ENCODE results near the gene EGLN3.

DNA sequence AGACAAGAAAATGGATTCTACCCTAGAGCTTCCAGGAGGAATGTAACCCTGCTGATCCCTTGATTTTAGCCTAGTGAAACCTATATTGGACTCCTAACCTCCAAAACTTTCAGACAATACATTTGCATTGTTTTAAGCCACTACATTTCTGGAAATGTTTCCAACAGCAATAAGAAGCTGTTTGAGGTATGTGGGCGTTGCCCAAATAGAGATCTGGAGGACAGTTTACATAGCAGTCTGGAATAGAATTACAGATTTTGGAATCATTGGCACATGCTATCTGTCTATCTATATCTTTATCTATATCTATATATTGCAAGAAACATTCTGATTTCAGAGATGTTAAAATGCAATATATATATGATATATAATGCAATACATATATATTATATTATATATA lies 42.4 kb upstream of the EGLN3 start:
- TF ChIP-seq, protein P1, sequence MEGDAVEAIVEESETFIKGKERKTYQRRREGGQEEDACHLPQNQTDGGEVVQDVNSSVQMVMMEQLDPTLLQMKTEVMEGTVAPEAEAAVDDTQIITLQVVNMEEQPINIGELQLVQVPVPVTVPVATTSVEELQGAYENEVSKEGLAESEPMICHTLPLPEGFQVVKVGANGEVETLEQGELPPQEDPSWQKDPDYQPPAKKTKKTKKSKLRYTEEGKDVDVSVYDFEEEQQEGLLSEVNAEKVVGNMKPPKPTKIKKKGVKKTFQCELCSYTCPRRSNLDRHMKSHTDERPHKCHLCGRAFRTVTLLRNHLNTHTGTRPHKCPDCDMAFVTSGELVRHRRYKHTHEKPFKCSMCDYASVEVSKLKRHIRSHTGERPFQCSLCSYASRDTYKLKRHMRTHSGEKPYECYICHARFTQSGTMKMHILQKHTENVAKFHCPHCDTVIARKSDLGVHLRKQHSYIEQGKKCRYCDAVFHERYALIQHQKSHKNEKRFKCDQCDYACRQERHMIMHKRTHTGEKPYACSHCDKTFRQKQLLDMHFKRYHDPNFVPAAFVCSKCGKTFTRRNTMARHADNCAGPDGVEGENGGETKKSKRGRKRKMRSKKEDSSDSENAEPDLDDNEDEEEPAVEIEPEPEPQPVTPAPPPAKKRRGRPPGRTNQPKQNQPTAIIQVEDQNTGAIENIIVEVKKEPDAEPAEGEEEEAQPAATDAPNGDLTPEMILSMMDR (CRISPR knock-in tag; IDR thresholded peaks at IDR 0.05), result no peak
- TF ChIP-seq, protein P2, sequence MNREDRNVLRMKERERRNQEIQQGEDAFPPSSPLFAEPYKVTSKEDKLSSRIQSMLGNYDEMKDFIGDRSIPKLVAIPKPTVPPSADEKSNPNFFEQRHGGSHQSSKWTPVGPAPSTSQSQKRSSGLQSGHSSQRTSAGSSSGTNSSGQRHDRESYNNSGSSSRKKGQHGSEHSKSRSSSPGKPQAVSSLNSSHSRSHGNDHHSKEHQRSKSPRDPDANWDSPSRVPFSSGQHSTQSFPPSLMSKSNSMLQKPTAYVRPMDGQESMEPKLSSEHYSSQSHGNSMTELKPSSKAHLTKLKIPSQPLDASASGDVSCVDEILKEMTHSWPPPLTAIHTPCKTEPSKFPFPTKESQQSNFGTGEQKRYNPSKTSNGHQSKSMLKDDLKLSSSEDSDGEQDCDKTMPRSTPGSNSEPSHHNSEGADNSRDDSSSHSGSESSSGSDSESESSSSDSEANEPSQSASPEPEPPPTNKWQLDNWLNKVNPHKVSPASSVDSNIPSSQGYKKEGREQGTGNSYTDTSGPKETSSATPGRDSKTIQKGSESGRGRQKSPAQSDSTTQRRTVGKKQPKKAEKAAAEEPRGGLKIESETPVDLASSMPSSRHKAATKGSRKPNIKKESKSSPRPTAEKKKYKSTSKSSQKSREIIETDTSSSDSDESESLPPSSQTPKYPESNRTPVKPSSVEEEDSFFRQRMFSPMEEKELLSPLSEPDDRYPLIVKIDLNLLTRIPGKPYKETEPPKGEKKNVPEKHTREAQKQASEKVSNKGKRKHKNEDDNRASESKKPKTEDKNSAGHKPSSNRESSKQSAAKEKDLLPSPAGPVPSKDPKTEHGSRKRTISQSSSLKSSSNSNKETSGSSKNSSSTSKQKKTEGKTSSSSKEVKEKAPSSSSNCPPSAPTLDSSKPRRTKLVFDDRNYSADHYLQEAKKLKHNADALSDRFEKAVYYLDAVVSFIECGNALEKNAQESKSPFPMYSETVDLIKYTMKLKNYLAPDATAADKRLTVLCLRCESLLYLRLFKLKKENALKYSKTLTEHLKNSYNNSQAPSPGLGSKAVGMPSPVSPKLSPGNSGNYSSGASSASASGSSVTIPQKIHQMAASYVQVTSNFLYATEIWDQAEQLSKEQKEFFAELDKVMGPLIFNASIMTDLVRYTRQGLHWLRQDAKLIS (CRISPR knock-in tag; IDR thresholded peaks at IDR 0.05), result no peak
- TF ChIP-seq DNMT1 (CRISPR knock-in tag; IDR thresholded peaks at IDR 0.05) (no peak), RXRB (CRISPR knock-in tag; IDR thresholded peaks at IDR 0.05; ENCODE audit: borderline replicate concordance) (no peak), HNF4A (CRISPR knock-in tag; IDR thresholded peaks at IDR 0.05) (no peak), SP1 (IDR thresholded peaks at IDR 0.05) (no peak), SP1 (CRISPR knock-in tag; IDR thresholded peaks at IDR 0.05) (no peak), FOSL1 (CRISPR knock-in tag; IDR thresholded peaks at IDR 0.05; ENCODE audit: borderline replicate concordance) (no peak), EP300 (IDR thresholded peaks at IDR 0.05; ENCODE audit: low read depth in 2 of 2, low read length in 2 of 2) (no peak), EP300 (CRISPR knock-in tag; IDR thresholded peaks at IDR 0.05; ENCODE audit: borderline replicate concordance) (no peak), RARG (CRISPR knock-in tag; IDR thresholded peaks at IDR 0.05; ENCODE audit: low read depth) (no peak), KLF16 (CRISPR knock-in tag; IDR thresholded peaks at IDR 0.05) (no peak), JUN (CRISPR knock-in tag; IDR thresholded peaks at IDR 0.05) (no peak)
- TF ChIP-seq, protein P3, sequence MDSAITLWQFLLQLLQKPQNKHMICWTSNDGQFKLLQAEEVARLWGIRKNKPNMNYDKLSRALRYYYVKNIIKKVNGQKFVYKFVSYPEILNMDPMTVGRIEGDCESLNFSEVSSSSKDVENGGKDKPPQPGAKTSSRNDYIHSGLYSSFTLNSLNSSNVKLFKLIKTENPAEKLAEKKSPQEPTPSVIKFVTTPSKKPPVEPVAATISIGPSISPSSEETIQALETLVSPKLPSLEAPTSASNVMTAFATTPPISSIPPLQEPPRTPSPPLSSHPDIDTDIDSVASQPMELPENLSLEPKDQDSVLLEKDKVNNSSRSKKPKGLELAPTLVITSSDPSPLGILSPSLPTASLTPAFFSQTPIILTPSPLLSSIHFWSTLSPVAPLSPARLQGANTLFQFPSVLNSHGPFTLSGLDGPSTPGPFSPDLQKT (CRISPR knock-in tag; IDR thresholded peaks at IDR 0.05; ENCODE audit: borderline replicate concordance), result no peak
- TF ChIP-seq, protein P4, sequence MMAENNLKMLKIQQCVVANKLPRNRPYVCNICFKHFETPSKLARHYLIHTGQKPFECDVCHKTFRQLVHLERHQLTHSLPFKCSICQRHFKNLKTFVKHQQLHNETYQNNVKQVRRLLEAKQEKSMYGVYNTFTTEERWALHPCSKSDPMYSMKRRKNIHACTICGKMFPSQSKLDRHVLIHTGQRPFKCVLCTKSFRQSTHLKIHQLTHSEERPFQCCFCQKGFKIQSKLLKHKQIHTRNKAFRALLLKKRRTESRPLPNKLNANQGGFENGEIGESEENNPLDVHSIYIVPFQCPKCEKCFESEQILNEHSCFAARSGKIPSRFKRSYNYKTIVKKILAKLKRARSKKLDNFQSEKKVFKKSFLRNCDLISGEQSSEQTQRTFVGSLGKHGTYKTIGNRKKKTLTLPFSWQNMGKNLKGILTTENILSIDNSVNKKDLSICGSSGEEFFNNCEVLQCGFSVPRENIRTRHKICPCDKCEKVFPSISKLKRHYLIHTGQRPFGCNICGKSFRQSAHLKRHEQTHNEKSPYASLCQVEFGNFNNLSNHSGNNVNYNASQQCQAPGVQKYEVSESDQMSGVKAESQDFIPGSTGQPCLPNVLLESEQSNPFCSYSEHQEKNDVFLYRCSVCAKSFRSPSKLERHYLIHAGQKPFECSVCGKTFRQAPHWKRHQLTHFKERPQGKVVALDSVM (CRISPR knock-in tag; IDR thresholded peaks at IDR 0.05), result no peak
- TF ChIP-seq, protein P5, sequence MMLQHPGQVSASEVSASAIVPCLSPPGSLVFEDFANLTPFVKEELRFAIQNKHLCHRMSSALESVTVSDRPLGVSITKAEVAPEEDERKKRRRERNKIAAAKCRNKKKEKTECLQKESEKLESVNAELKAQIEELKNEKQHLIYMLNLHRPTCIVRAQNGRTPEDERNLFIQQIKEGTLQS (CRISPR knock-in tag; IDR thresholded peaks at IDR 0.05), result no peak
